ENCODE results near the gene THOP1.

DNA sequence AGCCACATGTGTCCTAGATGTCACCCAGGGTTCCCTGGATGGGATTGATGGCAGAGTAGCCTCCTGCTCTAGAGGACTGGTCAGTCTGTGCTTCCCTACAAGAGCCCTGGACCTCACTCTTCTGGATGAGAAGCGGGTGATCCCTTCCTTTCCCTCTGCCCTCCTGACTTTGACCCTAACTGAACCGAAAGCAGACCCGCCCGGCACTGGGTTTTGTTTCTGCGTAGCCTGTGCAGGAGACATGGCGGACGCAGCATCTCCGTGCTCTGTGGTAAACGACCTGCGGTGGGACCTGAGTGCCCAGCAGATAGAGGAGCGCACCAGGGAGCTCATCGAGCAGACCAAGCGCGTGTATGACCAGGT lies 4.9 kb downstream of the THOP1 start:
- TF ChIP-seq, protein P1, sequence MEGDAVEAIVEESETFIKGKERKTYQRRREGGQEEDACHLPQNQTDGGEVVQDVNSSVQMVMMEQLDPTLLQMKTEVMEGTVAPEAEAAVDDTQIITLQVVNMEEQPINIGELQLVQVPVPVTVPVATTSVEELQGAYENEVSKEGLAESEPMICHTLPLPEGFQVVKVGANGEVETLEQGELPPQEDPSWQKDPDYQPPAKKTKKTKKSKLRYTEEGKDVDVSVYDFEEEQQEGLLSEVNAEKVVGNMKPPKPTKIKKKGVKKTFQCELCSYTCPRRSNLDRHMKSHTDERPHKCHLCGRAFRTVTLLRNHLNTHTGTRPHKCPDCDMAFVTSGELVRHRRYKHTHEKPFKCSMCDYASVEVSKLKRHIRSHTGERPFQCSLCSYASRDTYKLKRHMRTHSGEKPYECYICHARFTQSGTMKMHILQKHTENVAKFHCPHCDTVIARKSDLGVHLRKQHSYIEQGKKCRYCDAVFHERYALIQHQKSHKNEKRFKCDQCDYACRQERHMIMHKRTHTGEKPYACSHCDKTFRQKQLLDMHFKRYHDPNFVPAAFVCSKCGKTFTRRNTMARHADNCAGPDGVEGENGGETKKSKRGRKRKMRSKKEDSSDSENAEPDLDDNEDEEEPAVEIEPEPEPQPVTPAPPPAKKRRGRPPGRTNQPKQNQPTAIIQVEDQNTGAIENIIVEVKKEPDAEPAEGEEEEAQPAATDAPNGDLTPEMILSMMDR (IDR thresholded peaks at IDR 0.05; ENCODE audit: low read length), result no peak
- no peak for TF ChIP-seq EZH2 (IDR thresholded peaks at IDR 0.05; ENCODE audit: borderline replicate concordance, low read length)
